Activated CD8-positive, alpha-beta memory T cell treated with anti-CD3 and anti-CD28 coated beads, Interleukin-2, amount 10 ng/mL, durations not matched to agents 7 days and 5 days (primary cell): ENCODE measurements around the gene TPP1. TPM values are rescaled to one million over a fixed set of nuclear protein-coding genes. Genes with fewer than 3 reads are reported as not detected.

ENCODE experiments used
- ATAC-seq: fragments of 150-1000 bp; cut with Tn5 transposase; one replicate; pipeline ENCODE4 v1.10.0; 2021; ENCODE audit warnings: moderate library complexity
- CTCF ChIA-PET: fragments of 350-600 bp; sonication (Branson Sonifier 250); formaldehyde crosslinking; loops from one replicate; lab custom pipeline; 2021; ENCODE audit warnings: antibody characterized with exemption; lab: Charles Lee
- DNase-seq: peaks from one replicate; pipeline ENCODE4 v3.0.0-alpha.2; 2020
- H3K27ac Mint-ChIP-seq: one replicate; pipeline ENCODE4 v1.8.0; 2021; ENCODE audit warnings: mild to moderate bottlenecking, mixed read lengths
- H3K27me3 Mint-ChIP-seq: one replicate; pipeline ENCODE4 v1.8.0; 2021; ENCODE audit warnings: mixed read lengths
- H3K36me3 Mint-ChIP-seq: one replicate; pipeline ENCODE4 v1.8.0; 2021; ENCODE audit warnings: mild to moderate bottlenecking, mixed read lengths
- H3K4me1 Mint-ChIP-seq: one replicate; pipeline ENCODE4 v1.8.0; 2021; ENCODE audit warnings: mixed read lengths
- H3K4me3 Mint-ChIP-seq: one replicate; pipeline ENCODE4 v1.8.0; 2021; ENCODE audit warnings: mild to moderate bottlenecking, moderate library complexity, mixed read lengths
- H3K9me3 Mint-ChIP-seq: one replicate; pipeline ENCODE4 v1.8.0; 2022; ENCODE audit warnings: low read depth, mixed read lengths
- total RNA-seq, 2 experiments: library from RNA; stranded (reverse); gene quantifications; one replicate each; pipeline ENCODE4 v1.2.3, GENCODE V29; 2021

Gene TPP1
- 10 to 100 TPM; 76.8 to 79.3 TPM for total RNA-seq

DNA sequence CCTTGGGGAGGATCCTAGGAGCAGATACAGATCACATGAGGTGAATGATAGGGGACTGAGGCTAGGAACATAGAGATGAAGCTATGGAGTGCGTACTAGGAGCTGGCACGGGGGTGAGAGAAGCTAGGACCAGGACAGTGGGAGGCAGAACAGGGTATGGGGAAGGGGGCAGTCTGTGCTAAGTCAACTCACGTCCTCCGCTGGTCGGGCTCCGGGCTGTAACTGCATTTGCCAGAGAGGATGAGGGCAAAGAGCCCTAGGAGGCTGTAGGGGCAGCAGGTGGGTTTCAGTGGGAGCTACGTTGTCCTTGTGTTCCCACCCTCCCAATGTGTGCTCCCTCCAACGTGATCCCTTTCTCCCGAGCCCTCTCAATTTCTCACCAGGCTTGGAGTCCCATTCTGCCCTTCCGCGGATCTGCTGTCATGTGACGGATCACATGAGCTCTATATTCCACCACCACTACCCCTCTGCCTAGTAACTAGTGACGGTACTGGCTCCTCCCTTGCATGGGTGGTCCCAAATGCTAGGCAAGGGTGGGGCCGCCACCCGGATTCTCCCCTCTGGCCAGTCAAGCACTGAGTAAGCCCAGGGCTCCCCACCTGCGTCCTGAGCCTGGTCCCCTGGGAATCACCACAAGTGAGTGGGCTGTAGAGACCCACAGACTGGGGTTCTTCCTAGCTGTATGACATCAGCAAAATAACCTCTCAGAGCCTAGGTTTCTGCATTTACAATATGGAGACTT lies at the start of gene TPP1:
Gene TPP1 (minus strand): TSS at position 419 of the 742 bp plus-strand sequence. CDS start 22 bp downstream, at position 397.
- Mint-ChIP-seq H3K27ac (no peak within 1 kb of the TSS), H3K4me3 (no peak within 1 kb of the TSS), H3K9me3 (no peaks in the 10 kb centered on the region), H3K36me3 (peaks cover 11% of the 10 kb centered on the region), H3K27me3 (no peaks in the 10 kb centered on the region), H3K4me1 (peaks cover 2% of the 10 kb centered on the region)
- DNase-seq (peak; percentile 96), ATAC-seq (peak; percentile 96)
- CTCF ChIA-PET = interaction anchor here (0.7 to 4.2 kb wide), 14 partner anchors 8 to 240 kb away, joined by 3 to 36 read pairs (median 5); partner anchors contain the start of genes ILK, MRPL17 and RRP8

DNA sequence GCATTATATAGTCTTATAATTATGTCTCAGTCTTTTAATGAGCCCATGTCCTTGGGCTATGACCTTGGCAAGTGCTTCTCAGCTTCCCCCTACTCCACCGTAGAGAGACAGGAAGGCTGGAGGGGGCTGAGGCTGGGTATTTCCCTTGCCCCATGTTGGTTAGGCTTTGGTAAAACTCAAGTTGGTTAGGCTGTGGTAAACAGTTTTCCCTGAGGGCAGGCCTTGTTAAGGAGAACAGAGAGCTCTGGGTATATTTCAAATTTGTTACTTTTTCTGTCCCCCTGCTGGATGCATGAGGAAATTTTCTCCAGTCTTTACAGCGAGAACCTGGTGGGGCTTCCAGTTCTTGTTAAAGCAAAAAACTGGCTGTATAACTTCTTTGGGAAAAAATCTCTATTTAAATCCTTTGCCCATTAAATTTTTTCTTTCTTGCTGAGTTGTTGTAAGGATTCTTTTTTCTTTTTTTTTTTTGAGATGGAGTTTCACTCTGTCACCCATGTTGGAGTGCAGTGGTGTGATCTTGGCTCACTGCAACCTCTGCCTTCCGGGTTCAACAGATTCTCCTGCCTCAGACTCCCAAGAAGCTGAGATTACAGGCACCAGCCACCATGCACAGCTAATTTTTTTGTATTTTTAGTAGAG lies 48.6 kb upstream of the TPP1 start:
- no peak overlapping the region for H3K4me3 Mint-ChIP-seq

DNA sequence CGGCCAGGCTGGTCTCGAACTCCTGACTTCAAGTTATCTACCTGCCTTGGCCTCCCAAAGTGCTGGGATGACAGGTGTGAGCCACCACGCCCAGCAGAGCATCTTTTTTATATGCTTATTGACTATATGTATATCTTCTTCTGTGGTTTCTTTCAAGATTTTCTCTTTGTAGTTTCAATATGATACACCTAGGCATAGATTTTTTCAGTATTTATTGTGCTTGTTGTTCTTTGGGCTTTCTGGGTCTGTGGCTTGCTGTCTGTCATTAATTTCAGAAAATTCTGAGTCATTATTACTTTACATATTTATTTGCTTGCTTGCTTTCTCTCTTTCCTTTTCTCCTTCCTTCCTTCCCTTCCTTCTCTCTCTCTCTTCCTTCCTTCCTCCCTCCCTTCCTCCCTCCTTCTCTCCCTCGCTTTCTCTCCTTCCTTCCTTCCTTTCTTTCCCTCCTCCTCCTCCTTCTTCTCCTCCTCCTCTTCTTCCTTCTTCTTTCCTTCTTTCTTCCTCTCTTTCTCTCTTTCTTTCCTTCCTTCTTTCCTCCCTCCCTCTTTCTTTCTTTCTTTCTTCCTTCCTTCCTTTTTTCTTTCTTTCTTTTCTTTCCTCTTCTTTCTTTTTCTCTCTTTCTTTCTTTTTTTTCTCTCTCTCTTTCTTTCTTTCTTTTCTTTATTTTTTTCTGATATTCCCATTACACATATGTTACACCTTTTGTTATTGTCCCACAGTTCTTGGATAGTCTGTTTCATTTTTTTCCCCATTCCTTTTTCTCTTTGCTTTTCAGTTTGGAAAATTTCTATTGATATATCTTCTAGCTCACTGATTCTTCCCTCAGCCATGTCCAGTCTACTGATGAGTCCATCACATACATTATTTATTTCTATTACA lies 47.3 kb upstream of the TPP1 start:
- Mint-ChIP-seq H3K9me3 (no peaks in the 10 kb centered on the region), H3K4me1 (peaks cover 48% of the 10 kb centered on the region), H3K27me3 (peaks cover 3% of the 10 kb centered on the region), H3K4me3 (no peak overlapping the region), H3K27ac (peak overlapping the region; percentile 5), H3K36me3 (no peaks in the 10 kb centered on the region)
- ATAC-seq = peak; percentile 38
- CTCF ChIA-PET = interaction anchor here (0.9 to 3.0 kb wide), 9 partner anchors 12 to 288 kb away, joined by 3 to 21 read pairs (median 9); partner anchors contain the start of genes MRPL17, TAF10 and TPP1
- no peak for DNase-seq

More for the DNA sequence above, 48.6 kb upstream of the TPP1 start:
- H3K9me3 Mint-ChIP-seq = no peaks in the 10 kb centered on the region
- H3K27me3 Mint-ChIP-seq = no peaks in the 10 kb centered on the region
- H3K36me3 Mint-ChIP-seq = peaks cover 4% of the 10 kb centered on the region
- DNase-seq (peak; percentile 69), ATAC-seq (peak; percentile 69)
- peaks cover 60% of the 10 kb centered on the region for H3K4me1 Mint-ChIP-seq
- CTCF ChIA-PET = interaction anchor here (0.9 to 3.0 kb wide), 23 partner anchors 9 to 289 kb away, joined by 3 to 21 read pairs (median 5); partner anchors contain the start of genes MRPL17, TAF10 and TPP1
- H3K27ac Mint-ChIP-seq = peak overlapping the region; percentile 61

DNA sequence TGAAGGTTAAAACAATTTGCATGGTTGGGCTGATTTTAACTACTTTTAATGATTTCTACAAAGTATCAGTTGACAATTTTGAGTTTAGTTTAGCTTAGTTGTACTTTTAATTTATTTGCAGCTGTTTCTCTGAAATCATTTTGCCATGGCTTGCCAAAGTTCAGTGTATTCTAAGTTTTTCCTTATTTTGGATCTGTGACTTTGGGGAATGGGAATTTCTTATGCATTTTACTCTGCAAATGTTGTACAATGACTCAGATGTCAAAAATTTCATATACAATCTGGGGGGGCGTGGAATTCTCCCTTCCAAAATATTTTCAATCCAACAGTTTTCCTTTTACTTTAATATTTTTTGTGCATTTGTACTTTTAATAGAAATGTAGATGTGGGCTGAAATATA lies 45.3 kb upstream of the TPP1 start:
- H3K36me3 Mint-ChIP-seq = no peaks in the 10 kb centered on the region
- no peaks in the 10 kb centered on the region for H3K9me3 Mint-ChIP-seq
- peaks cover 32% of the 10 kb centered on the region for H3K4me1 Mint-ChIP-seq
- no peak overlapping the region for H3K4me3 Mint-ChIP-seq
- H3K27me3 Mint-ChIP-seq = peaks cover 3% of the 10 kb centered on the region
- ATAC-seq = no peak
- DNase-seq = no peak
- CTCF ChIA-PET = no interaction called here
- H3K27ac Mint-ChIP-seq = no peak overlapping the region

DNA sequence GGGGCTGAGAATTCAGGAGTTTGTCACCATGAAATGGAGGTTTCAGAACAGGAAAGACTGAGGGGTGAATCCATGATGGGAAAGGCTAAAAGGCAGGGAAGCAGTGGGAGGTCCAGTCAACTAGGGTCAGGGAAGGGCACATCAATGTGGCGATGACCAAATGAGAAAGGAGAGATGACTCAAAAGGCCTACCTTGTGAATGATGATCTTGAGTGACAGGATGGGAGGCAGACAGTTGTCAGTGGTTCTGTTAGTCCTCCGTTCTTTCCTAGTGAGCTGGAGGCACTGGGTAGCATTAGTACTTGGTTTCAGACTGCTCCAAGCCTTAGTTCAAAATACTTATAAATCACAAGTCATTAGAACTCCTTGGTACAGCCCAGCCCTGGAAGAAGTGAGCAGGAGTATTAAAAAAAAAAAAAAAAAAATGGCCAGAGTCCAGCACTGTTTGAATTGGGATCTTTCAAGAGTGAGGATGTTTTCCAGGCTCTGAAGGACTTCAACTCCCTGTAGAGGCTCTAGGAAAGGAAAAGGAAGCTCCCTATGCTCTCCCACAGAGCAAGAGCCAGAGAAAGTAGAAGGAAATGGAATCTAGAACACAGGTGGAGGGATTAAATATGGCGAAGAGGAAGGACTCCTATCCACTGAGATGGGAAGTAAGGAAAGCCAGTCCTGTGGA lies 44.7 kb upstream of the TPP1 start:
- CTCF ChIA-PET = no interaction called here
- ATAC-seq = no peak
- Mint-ChIP-seq H3K27ac (no peak overlapping the region), H3K4me1 (peaks cover 31% of the 10 kb centered on the region), H3K4me3 (no peak overlapping the region), H3K9me3 (no peaks in the 10 kb centered on the region), H3K36me3 (no peaks in the 10 kb centered on the region), H3K27me3 (peaks cover 3% of the 10 kb centered on the region)
- DNase-seq = no peak

DNA sequence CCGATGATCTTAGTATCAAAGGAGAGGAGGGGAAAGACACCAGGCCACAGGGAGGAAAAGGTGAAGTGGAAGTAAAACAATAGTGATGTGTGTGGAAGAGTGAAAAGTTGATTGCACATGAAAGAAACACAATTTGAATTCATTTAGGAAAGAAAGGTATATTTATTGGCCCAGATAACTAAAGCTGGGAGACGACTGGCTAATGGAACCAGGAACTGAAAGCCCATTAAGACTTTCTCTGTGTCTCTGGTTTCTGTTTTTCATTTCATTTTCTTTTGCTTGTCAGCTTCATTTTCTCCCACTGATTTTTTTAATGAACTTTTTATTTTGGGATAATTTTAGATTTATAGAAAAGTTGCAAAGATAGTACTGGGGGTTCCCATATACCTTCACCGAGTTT lies 41.5 kb upstream of the TPP1 start:
- no peak for ATAC-seq
- no peak overlapping the region for H3K4me3 Mint-ChIP-seq
- H3K27me3 Mint-ChIP-seq = peaks cover 19% of the 10 kb centered on the region
- no peak overlapping the region for H3K27ac Mint-ChIP-seq
- no peaks in the 10 kb centered on the region for H3K9me3 Mint-ChIP-seq
- peaks cover 7% of the 10 kb centered on the region for H3K4me1 Mint-ChIP-seq
- H3K36me3 Mint-ChIP-seq = peaks cover 1% of the 10 kb centered on the region
- CTCF ChIA-PET = interaction anchor here (0.7 to 1.7 kb wide), 4 partner anchors 11 to 42 kb away, joined by 3 to 5 read pairs (median 4); partner anchors contain the start of gene MRPL17
- no peak for DNase-seq

DNA sequence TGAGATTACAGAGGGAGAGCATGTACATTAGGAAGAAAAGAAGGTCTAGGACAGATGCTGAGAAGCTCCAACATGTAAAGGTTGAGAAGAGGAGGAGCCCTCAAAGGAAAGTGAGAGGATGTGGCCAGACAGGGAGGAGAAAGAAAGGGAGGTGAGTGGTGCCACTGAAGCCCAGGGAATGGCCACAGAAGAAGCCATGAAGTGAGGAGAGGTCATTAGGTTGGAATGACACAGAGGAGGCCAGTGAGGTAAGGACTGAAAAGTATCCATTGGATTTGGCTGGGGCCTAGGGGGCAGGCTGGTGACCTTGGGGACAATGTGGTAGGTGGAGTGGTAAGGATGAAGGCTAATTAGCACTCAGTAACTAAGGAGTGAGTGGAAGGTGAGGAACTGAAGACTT lies 39.4 kb upstream of the TPP1 start:
- Mint-ChIP-seq H3K4me1 (peaks cover 3% of the 10 kb centered on the region), H3K27ac (no peak overlapping the region), H3K36me3 (peaks cover 1% of the 10 kb centered on the region), H3K4me3 (no peak overlapping the region), H3K9me3 (no peaks in the 10 kb centered on the region), H3K27me3 (peaks cover 19% of the 10 kb centered on the region)
- CTCF ChIA-PET = interaction anchor here (1.0 kb wide), 1 partner anchor 14 kb away, joined by 3 read pairs; no protein-coding TSS in a partner anchor
- ATAC-seq = no peak
- DNase-seq = no peak

DNA sequence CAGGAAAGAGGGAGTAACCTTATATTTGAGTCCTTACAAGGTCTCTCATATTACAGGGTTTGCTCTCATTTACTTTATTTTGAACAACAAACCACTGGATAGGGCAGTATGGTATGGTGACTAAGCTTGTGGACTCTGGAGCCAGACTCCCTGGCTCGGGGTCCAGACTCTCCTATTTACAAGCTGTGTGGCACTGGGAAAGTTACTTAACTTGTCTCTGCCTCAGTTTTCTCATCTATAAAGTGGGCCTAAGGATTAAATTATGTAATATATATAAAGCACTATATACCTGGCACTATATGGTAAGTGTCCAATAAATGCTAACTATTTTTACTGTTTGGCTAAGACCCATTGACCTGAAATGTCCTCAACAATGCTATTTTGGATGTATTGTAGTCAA lies 38.1 kb upstream of the TPP1 start:
- ATAC-seq (no peak), DNase-seq (no peak)
- Mint-ChIP-seq H3K4me3 (no peak overlapping the region), H3K9me3 (no peaks in the 10 kb centered on the region), H3K27me3 (peaks cover 19% of the 10 kb centered on the region), H3K4me1 (peaks cover 1% of the 10 kb centered on the region), H3K27ac (no peak overlapping the region), H3K36me3 (peaks cover 1% of the 10 kb centered on the region)
- CTCF ChIA-PET = interaction anchor here (1.2 kb wide), 1 partner anchor 11 kb away, joined by 4 read pairs; no protein-coding TSS in a partner anchor

DNA sequence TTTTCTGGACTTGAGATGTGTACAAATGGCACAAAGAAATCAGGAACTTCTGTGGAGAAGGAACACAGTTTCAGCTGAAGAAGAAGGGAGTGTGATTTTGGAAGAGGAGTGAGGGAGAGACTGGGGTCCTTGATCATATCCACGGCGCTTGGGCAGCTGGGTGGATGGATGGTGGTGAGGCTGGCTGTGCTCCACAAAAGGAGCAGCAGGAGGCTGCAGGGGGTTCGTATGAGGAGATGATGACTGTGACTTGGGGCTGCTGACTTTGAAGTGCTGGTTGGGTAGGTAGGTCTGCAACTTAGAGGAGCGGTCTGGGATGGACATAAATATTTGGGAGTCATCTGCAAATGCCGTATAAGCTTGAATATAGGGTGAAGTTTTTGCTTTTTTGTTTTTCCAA lies 37.7 kb upstream of the TPP1 start:
- DNase-seq = no peak
- CTCF ChIA-PET = interaction anchor here (1.2 kb wide), 1 partner anchor 11 kb away, joined by 4 read pairs; no protein-coding TSS in a partner anchor
- H3K27ac Mint-ChIP-seq = no peak overlapping the region
- H3K9me3 Mint-ChIP-seq = no peaks in the 10 kb centered on the region
- ATAC-seq = no peak
- peaks cover 1% of the 10 kb centered on the region for H3K4me1 Mint-ChIP-seq
- no peak overlapping the region for H3K4me3 Mint-ChIP-seq
- H3K27me3 Mint-ChIP-seq = peaks cover 19% of the 10 kb centered on the region
- peaks cover 1% of the 10 kb centered on the region for H3K36me3 Mint-ChIP-seq

DNA sequence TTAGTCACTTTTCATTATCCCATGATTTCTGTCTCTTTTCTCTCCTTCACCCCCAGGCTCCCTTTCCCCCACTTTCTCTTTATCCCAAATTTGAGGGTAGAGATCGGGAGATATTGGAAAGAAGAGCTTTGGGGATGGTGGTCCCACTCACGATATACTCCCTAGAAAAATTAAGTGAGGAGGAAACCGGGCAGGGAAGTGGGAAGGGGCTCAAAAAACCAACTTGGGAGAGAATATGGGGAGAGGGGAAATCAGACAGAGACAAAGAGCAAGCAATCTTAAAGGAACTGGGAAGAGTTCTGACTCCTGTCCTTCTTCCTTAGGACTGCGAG lies 37.3 kb upstream of the TPP1 start:
- H3K4me3 Mint-ChIP-seq = no peak overlapping the region
- no peak for ATAC-seq
- H3K36me3 Mint-ChIP-seq = peaks cover 1% of the 10 kb centered on the region
- no peaks in the 10 kb centered on the region for H3K9me3 Mint-ChIP-seq
- no peak for DNase-seq
- CTCF ChIA-PET = interaction anchor here (1.2 kb wide), 1 partner anchor 11 kb away, joined by 4 read pairs; no protein-coding TSS in a partner anchor
- peaks cover 1% of the 10 kb centered on the region for H3K4me1 Mint-ChIP-seq
- peaks cover 16% of the 10 kb centered on the region for H3K27me3 Mint-ChIP-seq
- no peak overlapping the region for H3K27ac Mint-ChIP-seq

DNA sequence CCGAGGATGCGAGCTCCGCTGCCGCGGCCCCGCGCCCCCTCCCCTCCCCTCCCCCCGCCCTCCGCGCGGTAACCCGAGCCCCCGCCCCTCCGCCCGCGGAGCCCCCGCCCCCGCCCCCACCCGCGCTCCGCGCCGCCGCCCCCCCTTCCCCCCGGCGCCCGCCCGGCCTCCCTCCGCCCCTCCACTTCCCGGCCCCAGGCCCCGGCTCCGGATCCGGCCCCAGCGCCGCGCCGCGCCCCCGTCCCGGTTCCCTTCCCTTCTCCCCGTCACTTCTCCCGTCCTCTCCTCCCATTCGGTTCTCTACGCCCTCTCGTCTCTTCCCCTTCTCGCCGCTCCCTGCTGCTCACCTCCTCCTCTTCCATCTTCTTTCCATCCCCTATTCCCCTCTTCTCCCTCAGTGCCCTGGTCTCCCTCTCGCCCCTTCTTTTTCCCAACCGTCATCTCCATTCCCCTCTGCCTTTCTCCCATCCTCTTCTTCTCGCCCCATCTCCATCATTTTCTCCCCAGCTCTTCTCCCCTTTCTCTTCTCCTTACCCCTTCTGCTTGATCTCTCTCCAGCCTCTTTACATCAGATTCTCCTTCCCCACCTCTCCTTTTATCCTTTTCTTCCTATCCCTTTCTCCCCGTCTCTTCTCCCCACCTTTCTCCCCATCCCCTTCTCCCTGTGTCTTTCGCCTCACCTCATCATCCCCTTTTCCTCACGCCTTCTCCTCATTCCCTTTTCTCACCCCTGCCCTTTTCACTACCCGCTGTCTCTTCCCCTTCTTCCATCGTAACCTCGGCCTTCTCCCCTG lies 36.8 kb upstream of the TPP1 start, which contains the start of gene DCHS1:
Gene DCHS1 (minus strand): TSS at position 20 of the 794 bp plus-strand sequence. CDS start 14,196 bp downstream, outside the sequence.
- H3K9me3 Mint-ChIP-seq = no peaks in the 10 kb centered on the region
- peak within 1 kb of the TSS; percentile 27 for H3K4me3 Mint-ChIP-seq
- CTCF ChIA-PET = no interaction called here
- no peak within 1 kb of the TSS for H3K27ac Mint-ChIP-seq
- ATAC-seq (peak; percentile 29), DNase-seq (no peak)
- H3K27me3 Mint-ChIP-seq = peaks cover 16% of the 10 kb centered on the region
- peaks cover 1% of the 10 kb centered on the region for H3K36me3 Mint-ChIP-seq
- H3K4me1 Mint-ChIP-seq = peaks cover 1% of the 10 kb centered on the region
